K562 (cell line): ENCODE results near the gene KLK13. TPM values are rescaled to one million over a fixed set of nuclear protein-coding genes. Genes with fewer than 3 reads are reported as not detected.

Experiments
- BRD9 ChIP-seq: fragments of 450-650 bp; IDR thresholded peaks from 2 replicates; pipeline ENCODE4 v1.6.1; 2018; ENCODE audit warnings: low read depth; ENCODE audit not compliant: partially characterized antibody
- CTCF ChIP-seq, 3 experiments: IDR thresholded peaks in 2 of 3; conservative IDR thresholded peaks in 1 of 3; 2 replicates each; pipeline ENCODE4 v1.5.1; 2011 to 2012; ENCODE audit warnings: low read length in 3 of 3, mild to moderate bottlenecking in 3 of 3, control low read depth in 2 of 3, improper control_type of control experiment in 1 of 3, inconsistent platforms in 1 of 3, low read depth in 1 of 3, mixed read lengths in 1 of 3, moderate library complexity in 1 of 3; ENCODE audit not compliant: insufficient read depth in 2 of 3
- GATA2 ChIP-seq: sonication (generic); formaldehyde crosslinking; IDR thresholded peaks from 2 replicates; pipeline ENCODE4 v1.4.0; 2020; ENCODE audit warnings: mild to moderate bottlenecking, missing genetic modification reagents
- HDAC1 ChIP-seq, 2 experiments: fragments of 450-650 bp; IDR thresholded peaks; 2 replicates each; pipeline ENCODE4 v1.6.1; 2016 to 2017; ENCODE audit warnings: inconsistent platforms in 1 of 2, mild to moderate bottlenecking in 1 of 2, moderate library complexity in 1 of 2
- HOXB6 ChIP-seq: fragments of 250-450 bp; sonication (Bioruptor Pico); IDR thresholded peaks from 2 replicates; pipeline ENCODE4 v1.5.1; 2022; ENCODE audit warnings: mild to moderate bottlenecking, borderline replicate concordance
- MAFK ChIP-seq: IDR thresholded peaks from 2 replicates; pipeline ENCODE4 v1.6.1; 2011; ENCODE audit warnings: low read length, improper control_type of control experiment
- MYBL2 ChIP-seq, 2 experiments: fragments of 450-650 bp in 1 of 2; sonication (generic) in 1 of 2; formaldehyde crosslinking in 1 of 2; IDR thresholded peaks; 2 replicates each; pipeline versions ENCODE4 v1.6.1 to v1.8.1; 2017 to 2022; ENCODE audit warnings: borderline replicate concordance in 1 of 2, inconsistent platforms in 1 of 2, low read depth in 1 of 2, mild to moderate bottlenecking in 1 of 2, missing genetic modification reagents in 1 of 2, moderate library complexity in 1 of 2
- NFIX ChIP-seq: fragments of 250-450 bp; sonication (Bioruptor Pico); IDR thresholded peaks from 2 replicates; pipeline ENCODE4 v1.4.0; 2020; ENCODE audit warnings: low read depth, mild to moderate bottlenecking, moderate library complexity
- PHTF2 ChIP-seq: fragments of 250-450 bp; sonication (Bioruptor Pico); IDR thresholded peaks from 2 replicates; pipeline ENCODE4 v1.5.0; 2021; ENCODE audit warnings: mild to moderate bottlenecking
- POLR2AphosphoS5 ChIP-seq: IDR thresholded peaks from 2 replicates; pipeline ENCODE4 v1.6.1; 2011; ENCODE audit warnings: mild to moderate bottlenecking, low read depth, low read length, moderate library complexity; ENCODE audit not compliant: control insufficient read depth, insufficient read depth
- SMARCA5 ChIP-seq: fragments of 450-650 bp; IDR thresholded peaks from 2 replicates; pipeline ENCODE4 v1.6.1; 2016
- SREBF1 ChIP-seq: fragments of 150-350 bp; IDR thresholded peaks from 2 replicates; pipeline ENCODE4 v1.6.1; 2014; ENCODE audit warnings: antibody characterized with exemption, low read depth, low read length, borderline replicate concordance
- ZNF133 ChIP-seq: fragments of 250-450 bp; sonication (Bioruptor Pico); IDR thresholded peaks from 2 replicates; pipeline ENCODE4 v1.4.0; 2020; ENCODE audit warnings: mild to moderate bottlenecking
- ZNF224 ChIP-seq: sonication (generic); formaldehyde crosslinking; IDR thresholded peaks from 2 replicates; pipeline ENCODE4 v1.8.0; 2022; ENCODE audit warnings: mild to moderate bottlenecking, missing genetic modification reagents
- ZNF318 ChIP-seq, 2 experiments: fragments of 450-650 bp; IDR thresholded peaks; 2 replicates each; pipeline ENCODE4 v1.6.1; 2016; ENCODE audit warnings: mild to moderate bottlenecking in 2 of 2, borderline replicate concordance in 1 of 2, low read depth in 1 of 2, moderate library complexity in 1 of 2
- polyA plus RNA-seq, 8 experiments: library from polyadenylated mRNA; depleted of rRNA in 4 of 8; stranded (reverse) in 5 of 8; unstranded in 3 of 8; fragments of >200 nt; fragmentation: Nextera tagmentation in 2 of 8; fragmentation: Illumina TruSeq in 1 of 8; extraction: Ambion mirVana in 2 of 8; extraction: Trizol in 1 of 8; gene quantifications; 2 replicates each; pipeline versions ENCODE4 v1.2.1 to v1.2.3, GENCODE V29; 2011 to 2014; ENCODE audit warnings: inconsistent platforms in 1 of 8, missing spikeins in 1 of 8
- total RNA-seq, 7 experiments: library from RNA; depleted of rRNA in 6 of 7; stranded (reverse); fragments of >200 nt in 6 of 7; fragmentation: Illumina TruSeq in 2 of 7; extraction: Trizol in 2 of 7; gene quantifications; 2 replicates each; pipeline versions ENCODE4 v1.2.1 to v1.2.3, GENCODE V29; 2011 to 2021; ENCODE audit warnings: low replicate concordance in 1 of 7
- TF ChIP-seq, protein P1 (sequence below), 2 experiments: fragments of 450-650 bp; IDR thresholded peaks; 2 replicates each; pipeline ENCODE4 v1.6.1; 2016

The KLK13 gene
- total and polyA plus RNA-seq, 9 of the 15 experiments (the other 6 are each of a cell fraction or from before 2014, with no cell fraction given): 0.72 to 9.0 (median 2.3) TPM

GRCh38 chr19:51020988-51021651 lies 43.8 kb downstream of the KLK13 start (continued):
- no peak for TF ChIP-seq HOXB6
- TF ChIP-seq ZNF224 (CRISPR knock-in tag): no peak
- TF ChIP-seq, protein P1, sequence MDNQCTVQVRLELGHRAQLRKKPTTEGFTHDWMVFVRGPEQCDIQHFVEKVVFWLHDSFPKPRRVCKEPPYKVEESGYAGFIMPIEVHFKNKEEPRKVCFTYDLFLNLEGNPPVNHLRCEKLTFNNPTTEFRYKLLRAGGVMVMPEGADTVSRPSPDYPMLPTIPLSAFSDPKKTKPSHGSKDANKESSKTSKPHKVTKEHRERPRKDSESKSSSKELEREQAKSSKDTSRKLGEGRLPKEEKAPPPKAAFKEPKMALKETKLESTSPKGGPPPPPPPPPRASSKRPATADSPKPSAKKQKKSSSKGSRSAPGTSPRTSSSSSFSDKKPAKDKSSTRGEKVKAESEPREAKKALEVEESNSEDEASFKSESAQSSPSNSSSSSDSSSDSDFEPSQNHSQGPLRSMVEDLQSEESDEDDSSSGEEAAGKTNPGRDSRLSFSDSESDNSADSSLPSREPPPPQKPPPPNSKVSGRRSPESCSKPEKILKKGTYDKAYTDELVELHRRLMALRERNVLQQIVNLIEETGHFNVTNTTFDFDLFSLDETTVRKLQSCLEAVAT (IDR thresholded peaks at IDR 0.05): peak in 1 of 2 experiments; percentile 34; a peak in 1 of 4 replicates
- peak; percentile 62 to 86 (median 78) for TF ChIP-seq CTCF (IDR thresholded peaks at IDR 0.05 in 2 of 3, conservative IDR thresholded peaks at IDR 0.05 in 1 of 3; ENCODE audit: insufficient read depth in 2 of 3, low read depth in 1 of 3, low read length in 3 of 3)
- TF ChIP-seq POLR2AphosphoS5: no peak
- no peak for TF ChIP-seq ZNF318 (IDR thresholded peaks at IDR 0.05; ENCODE audit: borderline replicate concordance in 1 of 2, low read depth in 1 of 2)
- TF ChIP-seq SMARCA5: no peak
- no peak for TF ChIP-seq NFIX (CRISPR knock-in tag)
- TF ChIP-seq MAFK: no peak
- no peak for TF ChIP-seq ZNF133 (CRISPR knock-in tag)
- TF ChIP-seq MYBL2 (IDR thresholded peaks at IDR 0.05; ENCODE audit: low read depth): no peak
- TF ChIP-seq MYBL2 (CRISPR knock-in tag; IDR thresholded peaks at IDR 0.05; ENCODE audit: borderline replicate concordance): no peak
- TF ChIP-seq GATA2 (CRISPR knock-in tag): no peak
- TF ChIP-seq BRD9: no peak
- TF ChIP-seq SREBF1: no peak
- no peak for TF ChIP-seq HDAC1 (IDR thresholded peaks at IDR 0.05)
- TF ChIP-seq PHTF2 (CRISPR knock-in tag): no peak
